ENCODE data around the gene SPATA3.

DNA sequence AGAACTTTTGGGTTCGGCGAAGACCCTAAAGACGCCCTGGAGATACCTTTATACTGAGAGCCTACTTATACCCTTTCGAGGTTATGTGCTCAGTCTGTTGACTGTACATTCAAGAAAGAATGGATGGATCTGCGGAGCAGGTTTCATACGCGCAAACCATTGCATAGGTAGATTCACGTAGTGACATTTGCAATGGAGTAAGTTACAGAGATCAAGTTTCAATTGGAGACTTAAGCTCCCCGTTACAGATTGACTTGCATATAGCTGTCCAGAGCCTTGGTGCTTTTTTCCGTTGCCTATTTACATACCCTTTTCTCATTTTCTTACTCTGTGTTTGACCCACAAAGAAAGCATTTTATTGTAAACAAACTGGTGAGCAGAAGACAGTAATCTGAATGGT is 61.7 kb downstream of the SPATA3 start:
- TF ChIP-seq CBX8 (IDR thresholded peaks at IDR 0.05) (no peak), EP300 (IDR thresholded peaks at IDR 0.05) (no peak)
- TF ChIP-seq, protein P1, sequence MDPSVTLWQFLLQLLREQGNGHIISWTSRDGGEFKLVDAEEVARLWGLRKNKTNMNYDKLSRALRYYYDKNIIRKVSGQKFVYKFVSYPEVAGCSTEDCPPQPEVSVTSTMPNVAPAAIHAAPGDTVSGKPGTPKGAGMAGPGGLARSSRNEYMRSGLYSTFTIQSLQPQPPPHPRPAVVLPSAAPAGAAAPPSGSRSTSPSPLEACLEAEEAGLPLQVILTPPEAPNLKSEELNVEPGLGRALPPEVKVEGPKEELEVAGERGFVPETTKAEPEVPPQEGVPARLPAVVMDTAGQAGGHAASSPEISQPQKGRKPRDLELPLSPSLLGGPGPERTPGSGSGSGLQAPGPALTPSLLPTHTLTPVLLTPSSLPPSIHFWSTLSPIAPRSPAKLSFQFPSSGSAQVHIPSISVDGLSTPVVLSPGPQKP (IDR thresholded peaks at IDR 0.05; ENCODE audit: low read depth, low read length), result no peak
- TF ChIP-seq, protein P2, sequence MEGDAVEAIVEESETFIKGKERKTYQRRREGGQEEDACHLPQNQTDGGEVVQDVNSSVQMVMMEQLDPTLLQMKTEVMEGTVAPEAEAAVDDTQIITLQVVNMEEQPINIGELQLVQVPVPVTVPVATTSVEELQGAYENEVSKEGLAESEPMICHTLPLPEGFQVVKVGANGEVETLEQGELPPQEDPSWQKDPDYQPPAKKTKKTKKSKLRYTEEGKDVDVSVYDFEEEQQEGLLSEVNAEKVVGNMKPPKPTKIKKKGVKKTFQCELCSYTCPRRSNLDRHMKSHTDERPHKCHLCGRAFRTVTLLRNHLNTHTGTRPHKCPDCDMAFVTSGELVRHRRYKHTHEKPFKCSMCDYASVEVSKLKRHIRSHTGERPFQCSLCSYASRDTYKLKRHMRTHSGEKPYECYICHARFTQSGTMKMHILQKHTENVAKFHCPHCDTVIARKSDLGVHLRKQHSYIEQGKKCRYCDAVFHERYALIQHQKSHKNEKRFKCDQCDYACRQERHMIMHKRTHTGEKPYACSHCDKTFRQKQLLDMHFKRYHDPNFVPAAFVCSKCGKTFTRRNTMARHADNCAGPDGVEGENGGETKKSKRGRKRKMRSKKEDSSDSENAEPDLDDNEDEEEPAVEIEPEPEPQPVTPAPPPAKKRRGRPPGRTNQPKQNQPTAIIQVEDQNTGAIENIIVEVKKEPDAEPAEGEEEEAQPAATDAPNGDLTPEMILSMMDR (IDR thresholded peaks at IDR 0.05), result no peak
